OCI-LY3 (cell line): ENCODE data around the gene GPATCH8.

Experiments used
- H2AFZ ChIP-seq: fragments of 200-600, 300-600 bp; shearing (Covaris generic); 2 replicates; pipeline ENCODE4 v1.6.0; 2014; ENCODE audit warnings: antibody characterized with exemption, low read depth, low read length
- H3K27ac ChIP-seq: fragments of 200-600, 300-600 bp; sonication (generic); 2 replicates; pipeline ENCODE4 v1.5.1; 2014; ENCODE audit warnings: mild to moderate bottlenecking, low read length, moderate library complexity, mixed read lengths
- H3K27me3 ChIP-seq: fragments of 200-600, 300-600 bp; sonication (generic); 2 replicates; pipeline ENCODE4 v1.6.1; 2014; ENCODE audit warnings: low read depth, low read length, mixed read lengths
- H3K36me3 ChIP-seq: fragments of 200-600, 300-600 bp; sonication (generic); replicated peaks from 2 replicates; pipeline ENCODE3; 2014; ENCODE audit warnings: low read depth, low read length, mixed read lengths
- H3K4me1 ChIP-seq: fragments of 300-600, 200-600 bp; sonication (generic); 2 replicates; pipeline ENCODE4 v1.6.1; 2014; ENCODE audit warnings: low read length, mixed read lengths
- H3K4me2 ChIP-seq: fragments of 200-600, 300-600 bp; sonication (generic); 2 replicates; pipeline ENCODE4 v1.6.1; 2014; ENCODE audit warnings: low read length, mixed read lengths
- H3K4me3 ChIP-seq: fragments of 300-600, 200-600 bp; sonication (generic); 2 replicates; pipeline ENCODE4 v1.5.1; 2014; ENCODE audit warnings: antibody characterized with exemption, mild to moderate bottlenecking, low read length, moderate library complexity
- H3K79me2 ChIP-seq: fragments of 300-600, 200-600 bp; shearing (Covaris generic); 2 replicates; pipeline ENCODE4 v1.6.1; 2014; ENCODE audit warnings: mild to moderate bottlenecking, low read length, mixed read lengths
- H3K9ac ChIP-seq: fragments of 300-600, 200-600 bp; shearing (Covaris generic); 2 replicates; pipeline ENCODE4 v1.6.0; 2014; ENCODE audit warnings: mild to moderate bottlenecking, low read length, moderate library complexity
- H3K9me3 ChIP-seq: fragments of 200-600, 300-600 bp; shearing (Covaris generic); 2 replicates; pipeline ENCODE4 v1.6.1; 2014; ENCODE audit warnings: low read length, mixed read lengths; ENCODE audit not compliant: insufficient read depth
- H4K20me1 ChIP-seq: fragments of 200-600, 300-600 bp; sonication (generic); 2 replicates; pipeline ENCODE4 v1.6.1; 2016; ENCODE audit warnings: low read length, mixed read lengths; ENCODE audit not compliant: insufficient read depth
- EZH2phosphoT487 ChIP-seq: fragments of 200-600 bp; shearing (Covaris generic); IDR thresholded peaks from 2 replicates; pipeline ENCODE4 v1.6.1; 2018; ENCODE audit warnings: antibody characterized with exemption, mixed run types, low read depth
- TF ChIP-seq, protein P1 (sequence below): fragments of 200-600, 300-600 bp; sonication (generic); IDR thresholded peaks from 2 replicates; pipeline ENCODE4 v1.5.1; 2014; ENCODE audit warnings: antibody characterized with exemption, low read length, low read depth

The GPATCH8 gene

DNA sequence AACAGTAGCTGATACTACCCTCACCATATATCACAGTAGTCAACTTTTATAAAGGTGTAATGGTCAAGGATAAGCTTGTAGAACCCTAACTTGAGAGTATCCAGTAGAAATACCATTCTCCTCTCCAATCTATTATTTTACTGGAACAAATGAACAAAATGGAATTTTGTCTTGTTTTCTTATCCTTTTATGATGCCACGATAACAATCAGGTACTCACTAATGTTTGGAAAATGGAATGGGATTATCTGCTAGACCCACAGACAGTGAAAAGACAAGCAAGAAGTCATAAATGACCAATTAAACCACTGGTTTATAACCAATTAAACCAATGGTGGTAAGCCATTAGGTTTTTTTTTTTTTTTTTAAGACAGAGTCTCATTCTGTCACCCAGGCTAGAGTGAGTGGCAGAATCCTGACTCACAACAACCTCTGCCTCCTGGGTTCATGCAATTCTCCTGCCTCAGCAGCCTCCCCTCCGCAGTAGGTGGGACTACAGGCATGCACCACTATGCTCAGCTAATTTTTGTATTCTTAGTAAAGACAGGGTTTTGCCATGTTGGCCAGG lies 10.4 kb downstream of the GPATCH8 start:
- no peak overlapping the region for H3K27ac ChIP-seq
- no peaks in the 10 kb centered on the region for H3K27me3 ChIP-seq
- H4K20me1 ChIP-seq, result peaks cover 66% of the 10 kb centered on the region
- peaks cover 96% of the 10 kb centered on the region for H3K79me2 ChIP-seq
- H3K4me2 ChIP-seq, result no peak overlapping the region
- H3K4me1 ChIP-seq, result peaks cover 4% of the 10 kb centered on the region; the same call in 1 of the 2 replicates
- TF ChIP-seq, protein P1, sequence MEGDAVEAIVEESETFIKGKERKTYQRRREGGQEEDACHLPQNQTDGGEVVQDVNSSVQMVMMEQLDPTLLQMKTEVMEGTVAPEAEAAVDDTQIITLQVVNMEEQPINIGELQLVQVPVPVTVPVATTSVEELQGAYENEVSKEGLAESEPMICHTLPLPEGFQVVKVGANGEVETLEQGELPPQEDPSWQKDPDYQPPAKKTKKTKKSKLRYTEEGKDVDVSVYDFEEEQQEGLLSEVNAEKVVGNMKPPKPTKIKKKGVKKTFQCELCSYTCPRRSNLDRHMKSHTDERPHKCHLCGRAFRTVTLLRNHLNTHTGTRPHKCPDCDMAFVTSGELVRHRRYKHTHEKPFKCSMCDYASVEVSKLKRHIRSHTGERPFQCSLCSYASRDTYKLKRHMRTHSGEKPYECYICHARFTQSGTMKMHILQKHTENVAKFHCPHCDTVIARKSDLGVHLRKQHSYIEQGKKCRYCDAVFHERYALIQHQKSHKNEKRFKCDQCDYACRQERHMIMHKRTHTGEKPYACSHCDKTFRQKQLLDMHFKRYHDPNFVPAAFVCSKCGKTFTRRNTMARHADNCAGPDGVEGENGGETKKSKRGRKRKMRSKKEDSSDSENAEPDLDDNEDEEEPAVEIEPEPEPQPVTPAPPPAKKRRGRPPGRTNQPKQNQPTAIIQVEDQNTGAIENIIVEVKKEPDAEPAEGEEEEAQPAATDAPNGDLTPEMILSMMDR, result no peak
- no peak for TF ChIP-seq EZH2phosphoT487
- H2AFZ ChIP-seq, result no peak overlapping the region
- no peak overlapping the region for H3K9ac ChIP-seq
- no peaks in the 10 kb centered on the region for H3K9me3 ChIP-seq
- no peak overlapping the region for H3K4me3 ChIP-seq
- H3K36me3 ChIP-seq, result peaks cover 32% of the 10 kb centered on the region

DNA sequence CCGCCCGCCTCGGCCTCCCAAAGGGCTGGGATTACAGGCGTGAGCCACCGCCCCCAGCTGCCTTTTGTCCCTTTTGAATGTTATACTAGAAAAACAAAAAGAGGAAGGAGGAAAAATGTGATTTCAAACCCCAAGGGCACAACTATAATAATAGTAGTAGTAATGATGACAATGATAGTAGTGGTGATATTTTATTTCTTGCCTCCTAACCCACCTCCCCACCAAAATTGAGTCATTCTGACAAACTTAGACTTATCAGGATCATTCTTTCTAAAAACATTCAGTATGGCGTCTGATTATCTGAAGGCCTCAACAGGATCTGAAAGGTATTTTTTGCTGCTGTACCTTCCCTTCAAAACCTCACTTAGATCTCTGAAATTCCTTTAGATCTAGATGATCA lies 13.6 kb downstream of the GPATCH8 start:
- Histone ChIP-seq H3K27ac (no peak overlapping the region), H3K79me2 (peaks cover 96% of the 10 kb centered on the region), H4K20me1 (peaks cover 65% of the 10 kb centered on the region), H3K27me3 (no peaks in the 10 kb centered on the region), H3K36me3 (peaks cover 22% of the 10 kb centered on the region), H2AFZ (no peak overlapping the region), H3K4me3 (no peak overlapping the region), H3K4me2 (no peak overlapping the region), H3K9me3 (no peaks in the 10 kb centered on the region), H3K4me1 (peaks cover 4% of the 10 kb centered on the region; the same call in 1 of the 2 replicates), H3K9ac (no peak overlapping the region)
- TF ChIP-seq, protein P1, result no peak
- TF ChIP-seq EZH2phosphoT487, result no peak

DNA sequence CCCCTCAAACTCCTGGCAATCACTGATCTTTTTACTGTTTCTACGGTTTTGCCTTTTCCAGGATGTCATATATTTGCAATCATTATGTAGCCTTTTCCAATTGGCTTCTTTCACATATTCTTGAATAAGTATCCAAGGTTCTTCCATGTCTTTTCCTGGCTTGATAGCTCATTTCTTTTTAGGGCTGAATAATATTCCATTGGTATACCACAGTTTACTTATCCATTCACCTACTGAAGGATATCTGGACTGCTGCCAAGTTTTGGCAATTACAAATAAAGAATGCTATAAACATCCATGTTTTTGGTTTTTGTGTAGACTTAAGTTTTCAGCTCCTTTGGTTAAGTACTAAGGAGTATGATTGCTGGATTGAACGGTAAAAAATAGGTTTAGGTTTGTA lies 16.0 kb downstream of the GPATCH8 start:
- Histone ChIP-seq H3K79me2 (peaks cover 80% of the 10 kb centered on the region), H3K27me3 (no peaks in the 10 kb centered on the region), H3K9ac (no peak overlapping the region), H3K4me1 (peaks cover 4% of the 10 kb centered on the region; the same call in 1 of the 2 replicates), H2AFZ (no peak overlapping the region), H3K9me3 (no peaks in the 10 kb centered on the region), H3K27ac (no peak overlapping the region), H3K36me3 (peaks cover 13% of the 10 kb centered on the region), H3K4me3 (no peak overlapping the region), H3K4me2 (no peak overlapping the region), H4K20me1 (peaks cover 43% of the 10 kb centered on the region)
- TF ChIP-seq EZH2phosphoT487, result no peak
- TF ChIP-seq, protein P1, result no peak

DNA sequence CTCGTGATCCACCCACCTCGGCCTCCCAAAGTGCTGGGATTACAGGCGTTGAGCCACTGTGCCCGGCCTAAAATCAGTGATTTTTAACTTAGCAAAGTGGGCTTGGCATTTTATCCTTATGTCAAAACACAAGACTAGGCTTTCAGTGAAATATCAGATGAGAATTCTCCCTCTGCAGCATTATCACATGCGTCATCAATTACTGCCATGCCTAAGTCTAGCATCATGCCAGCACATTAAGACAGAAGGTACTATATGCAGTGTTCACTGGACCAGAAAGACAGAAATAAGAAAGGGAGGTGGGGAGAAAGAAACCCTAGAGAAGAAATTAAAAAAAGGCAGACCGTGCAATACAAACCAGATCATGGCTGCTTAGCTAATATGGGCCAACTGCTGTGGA lies 29.8 kb downstream of the GPATCH8 start:
- H3K36me3 ChIP-seq, result no peaks in the 10 kb centered on the region
- peaks cover 58% of the 10 kb centered on the region for H3K79me2 ChIP-seq
- H3K27ac ChIP-seq, result no peak overlapping the region
- no peak overlapping the region for H3K4me3 ChIP-seq
- H3K4me2 ChIP-seq, result no peak overlapping the region
- no peaks in the 10 kb centered on the region for H3K27me3 ChIP-seq
- no peak overlapping the region for H2AFZ ChIP-seq
- H4K20me1 ChIP-seq, result peaks cover 23% of the 10 kb centered on the region
- no peak overlapping the region for H3K9ac ChIP-seq
- TF ChIP-seq EZH2phosphoT487, result no peak
- TF ChIP-seq, protein P1, result no peak
- H3K9me3 ChIP-seq, result no peaks in the 10 kb centered on the region
- H3K4me1 ChIP-seq, result no peaks in the 10 kb centered on the region
